NT2/D1 (cell line): Measurements from ENCODE around the gene USP3.

Experiments
- SUZ12 ChIP-seq: IDR thresholded peaks from 2 replicates; pipeline ENCODE4 v1.6.1; 2011; ENCODE audit not compliant: insufficient read length, insufficient read depth; ENCODE audit errors: extremely low read depth
- YY1 ChIP-seq: IDR thresholded peaks from 2 replicates; pipeline ENCODE4 v1.6.1; 2011; ENCODE audit not compliant: insufficient read length, insufficient read depth
- ZNF274 ChIP-seq: IDR thresholded peaks from 2 replicates; pipeline ENCODE4 v1.6.1; 2011; ENCODE audit warnings: mild to moderate bottlenecking, low read depth, low read length

- no peak for TF ChIP-seq YY1
- no peak for TF ChIP-seq ZNF274
- TF ChIP-seq SUZ12: no peak
Observed at GRCh38 chr15:63504247-63504978, at the start of gene USP3.
